IMR-90 (cell line): Measurements from ENCODE around the gene RAB42. TPM values are rescaled to one million over a fixed set of nuclear protein-coding genes. Genes with fewer than 3 reads are reported as not detected.

Experiments used
- ATAC-seq: fragments of 200-7000 bp; cut with Tn5 transposase; 2 replicates; pipeline ENCODE4 v1.9.1; 2020; ENCODE audit warnings: low read depth, mild to moderate bottlenecking, moderate library complexity
- BruUV-seq: library from RNA; stranded (reverse); fragments of 400-500 nt; replicated peaks from 2 replicates; lab custom pipeline; 2021; lab: Mats Ljungman, UMichigan
- CTCF ChIA-PET: fragments of 300-600 bp; formaldehyde crosslinking; extraction: SDS; loops from one replicate; lab custom pipeline; 2021; ENCODE audit warnings: antibody characterized with exemption; lab: Yijun Ruan, JAX
- POLR2A ChIA-PET: fragments of 300-600 bp; sonication (Branson Sonifier 250); formaldehyde crosslinking; loops from one replicate; lab custom pipeline; 2022; ENCODE audit warnings: antibody characterized with exemption; ENCODE audit not compliant: unreplicated experiment; lab: Charles Lee
- DNase-seq: peaks from one replicate; pipeline ENCODE4 v3.0.0; 2013
- H2AFZ ChIP-seq: replicated peaks from 2 replicates; pipeline ENCODE3; 2013; ENCODE audit warnings: low read length, mild to moderate bottlenecking; ENCODE audit not compliant: poor library complexity
- H2AK5ac ChIP-seq: 2 replicates; pipeline ENCODE4 v1.6.1; 2013; ENCODE audit warnings: low read depth, low read length, inconsistent platforms
- H2AK9ac ChIP-seq: replicated peaks from 2 replicates; pipeline ENCODE3; 2013; ENCODE audit warnings: mild to moderate bottlenecking, low read depth, low read length, moderate library complexity; ENCODE audit not compliant: poor library complexity
- H2BK120ac ChIP-seq: 2 replicates; pipeline ENCODE4 v1.6.1; 2013; ENCODE audit warnings: low read depth, low read length, inconsistent platforms
- H2BK15ac ChIP-seq: 3 replicates; pipeline ENCODE4 v1.6.1; 2013; ENCODE audit warnings: low read depth, low read length, inconsistent platforms
- H2BK20ac ChIP-seq: 2 replicates; pipeline ENCODE4 v1.6.1; 2013; ENCODE audit warnings: low read depth, mild to moderate bottlenecking, inconsistent platforms, low read length, moderate library complexity
- H2BK5ac ChIP-seq: 2 replicates; pipeline ENCODE4 v1.6.1; 2013; ENCODE audit warnings: mild to moderate bottlenecking, low read depth, low read length, inconsistent platforms; ENCODE audit not compliant: poor library complexity, severe bottlenecking
- H3K14ac ChIP-seq: replicated peaks from 2 replicates; pipeline ENCODE4 v1.6.1; 2013; ENCODE audit warnings: low read depth, low read length, inconsistent platforms
- H3K18ac ChIP-seq: 2 replicates; pipeline ENCODE4 v1.6.1; 2013; ENCODE audit warnings: low read depth, low read length, control low read depth
- H3K23ac ChIP-seq: 2 replicates; pipeline ENCODE4 v1.6.1; 2013; ENCODE audit warnings: low read depth, low read length, inconsistent platforms
- H3K27ac ChIP-seq: 2 replicates; pipeline ENCODE4 v1.5.1; 2013; ENCODE audit warnings: mild to moderate bottlenecking, control low read depth, low read length; ENCODE audit not compliant: insufficient read depth
- H3K27me3 ChIP-seq: 2 replicates; pipeline ENCODE4 v1.6.1; 2013; ENCODE audit warnings: low read length; ENCODE audit not compliant: control insufficient read depth, insufficient read depth
- H3K36me3 ChIP-seq: 2 replicates; pipeline ENCODE4 v1.6.1; 2013; ENCODE audit warnings: low read length, mixed read lengths; ENCODE audit not compliant: control insufficient read depth, insufficient read depth
- H3K4ac ChIP-seq: 2 replicates; pipeline ENCODE4 v1.6.1; 2013; ENCODE audit warnings: low read depth, low read length, inconsistent platforms
- H3K4me1 ChIP-seq: 2 replicates; pipeline ENCODE4 v1.6.1; 2013; ENCODE audit warnings: low read length, mixed read lengths; ENCODE audit not compliant: control insufficient read depth, insufficient read depth
- H3K4me2 ChIP-seq: 2 replicates; pipeline ENCODE4 v1.6.1; 2013; ENCODE audit warnings: low read depth, mild to moderate bottlenecking, control low read depth, low read length, moderate library complexity
- H3K4me3 ChIP-seq: 2 replicates; pipeline ENCODE4 v1.5.1; 2013; ENCODE audit warnings: low read depth, mild to moderate bottlenecking, control low read depth, low read length, moderate library complexity; ENCODE audit not compliant: insufficient read depth
- H3K56ac ChIP-seq: 2 replicates; pipeline ENCODE4 v1.6.1; 2013; ENCODE audit warnings: low read length, inconsistent platforms; ENCODE audit not compliant: insufficient read depth; ENCODE audit errors: extremely low read depth
- H3K79me1 ChIP-seq, 2 experiments: 2 replicates each; pipeline ENCODE4 v1.6.1; 2013; ENCODE audit warnings: low read length in 2 of 2, inconsistent platforms in 1 of 2, low read depth in 1 of 2
- H3K9ac ChIP-seq: 2 replicates; pipeline ENCODE4 v1.6.1; 2013; ENCODE audit warnings: low read depth, low read length, control low read depth
- H3K9me1 ChIP-seq: 2 replicates; pipeline ENCODE4 v1.6.1; 2013; ENCODE audit warnings: low read length, inconsistent platforms; ENCODE audit not compliant: insufficient read depth
- H3K9me3 ChIP-seq: 2 replicates; pipeline ENCODE4 v1.6.1; 2013; ENCODE audit warnings: low read length; ENCODE audit not compliant: control insufficient read depth, insufficient read depth
- H4K20me1 ChIP-seq: 2 replicates; pipeline ENCODE4 v1.6.1; 2013; ENCODE audit warnings: low read length, inconsistent platforms; ENCODE audit not compliant: insufficient read depth
- H4K5ac ChIP-seq: 2 replicates; pipeline ENCODE4 v1.6.1; 2013; ENCODE audit warnings: mild to moderate bottlenecking, low read depth, low read length, control low read depth
- H4K8ac ChIP-seq, 2 experiments: 2 replicates each; pipeline ENCODE4 v1.6.1; 2013; ENCODE audit warnings: low read depth in 2 of 2, low read length in 2 of 2, control low read depth in 1 of 2, inconsistent platforms in 1 of 2
- H4K91ac ChIP-seq: 2 replicates; pipeline ENCODE4 v1.6.1; 2013; ENCODE audit warnings: low read depth, low read length, inconsistent platforms; ENCODE audit not compliant: insufficient read depth
- CHD1 ChIP-seq: IDR thresholded peaks from 2 replicates; pipeline ENCODE4 v1.6.1; 2012; ENCODE audit warnings: low read depth, low read length, improper control_type of control experiment
- CTCF ChIP-seq: conservative IDR thresholded peaks from 2 replicates; pipeline ENCODE4 v1.5.1; 2012; ENCODE audit warnings: mild to moderate bottlenecking, low read depth, low read length, improper control_type of control experiment
- ELK1 ChIP-seq: fragments of 150-350 bp; IDR thresholded peaks from 2 replicates; pipeline ENCODE4 v1.6.1; 2016; ENCODE audit warnings: low read depth, mild to moderate bottlenecking, low read length, moderate library complexity, borderline replicate concordance
- FOS ChIP-seq: fragments of 150-350 bp; IDR thresholded peaks from 2 replicates; pipeline ENCODE4 v1.6.1; 2016; ENCODE audit warnings: low read depth, low read length
- MAFK ChIP-seq: IDR thresholded peaks from 2 replicates; pipeline ENCODE4 v1.6.1; 2012; ENCODE audit warnings: low read depth, low read length, improper control_type of control experiment
- MAZ ChIP-seq: IDR thresholded peaks from 2 replicates; pipeline ENCODE4 v1.6.1; 2012; ENCODE audit warnings: low read depth, mild to moderate bottlenecking, low read length, improper control_type of control experiment, moderate library complexity, borderline replicate concordance
- MXI1 ChIP-seq: IDR thresholded peaks from 2 replicates; pipeline ENCODE4 v1.6.1; 2012; ENCODE audit warnings: low read depth, mild to moderate bottlenecking, low read length, moderate library complexity, borderline replicate concordance
- NFE2L2 ChIP-seq: fragments of 150-350 bp; IDR thresholded peaks from 2 replicates; pipeline ENCODE4 v1.6.1; 2016; ENCODE audit warnings: low read depth, mild to moderate bottlenecking, low read length
- POLR2A ChIP-seq: IDR thresholded peaks from 2 replicates; pipeline ENCODE4 v1.6.1; 2012; ENCODE audit warnings: mild to moderate bottlenecking, low read depth, low read length
- RCOR1 ChIP-seq: IDR thresholded peaks from 2 replicates; pipeline ENCODE4 v1.6.1; 2012; ENCODE audit warnings: mild to moderate bottlenecking, low read length, improper control_type of control experiment; ENCODE audit not compliant: insufficient replicate concordance
- SMC3 ChIP-seq: fragments of 150-350 bp; IDR thresholded peaks from 2 replicates; pipeline ENCODE4 v1.6.1; 2016; ENCODE audit warnings: low read depth, mild to moderate bottlenecking, antibody characterized with exemption, low read length, moderate library complexity
- USF2 ChIP-seq: fragments of 150-350 bp; IDR thresholded peaks from 2 replicates; pipeline ENCODE4 v1.6.1; 2017; ENCODE audit warnings: mild to moderate bottlenecking, antibody characterized with exemption, low read length, low read depth
- WGBS, 2 experiments: methylation state at CpG; one replicate each; pipeline versions ENCODE4 v1.1.5 to v1.1.7; 2013; ENCODE audit warnings: missing lambda C conversion rate in 2 of 2; ENCODE audit not compliant: insufficient read length in 1 of 2; ENCODE audit errors: extremely low coverage in 2 of 2; 5-methylcytosine and 5-hydroxymethylcytosine counted together
- dilution Hi-C: fragments of 300-500 bp; cut with HindIII; formaldehyde crosslinking; loops from one replicate; pipeline ENCODE4 v1.14.3; 2018; ENCODE audit warnings: low sequenced_read_pairs; ENCODE audit not compliant: unreplicated experiment
- in situ Hi-C: fragments of 300-500 bp; cut with MboI; formaldehyde crosslinking; loops from 3 replicates; pipeline ENCODE4 v1.14.3; 2019; ENCODE audit warnings: low sequenced_read_pairs, inconsistent platforms, mixed read lengths
- intact Hi-C: fragments of 100-400 bp; cut with micrococcal nuclease; formaldehyde crosslinking; loops from 2 replicates; pipeline ENCODE4 v1.10.0; 2022
- polyA plus RNA-seq, 3 experiments: library from polyadenylated mRNA; depleted of rRNA; stranded (reverse); fragments of >200 nt; gene quantifications; 2 replicates each; pipeline ENCODE4 v1.2.3, GENCODE V29; 2012; ENCODE audit warnings: low replicate concordance in 1 of 3
- total RNA-seq: library from RNA; depleted of rRNA; stranded (reverse); fragments of >200 nt; gene quantifications from 2 replicates; pipeline ENCODE4 v1.2.3, GENCODE V29; 2012

The RAB42 gene
- total and polyA plus RNA-seq, 2 of the 4 experiments (the other 2 are of a cell fraction): 0.77 to 0.90 TPM

GRCh38 chr1:28578696-28579218, 13.3 kb upstream of the RAB42 start (continued):
- TF ChIP-seq NFE2L2: no peak

GRCh38 chr1:28579401-28579800, 12.7 kb upstream of the RAB42 start:
- Histone ChIP-seq H3K14ac (0 out of 2 replicates have a peak overlapping the region, but pooled peaks have one; percentile 28), H2BK20ac (no peak overlapping the region), H3K4me3 (no peak overlapping the region), H3K23ac (peak overlapping the region; percentile 63), H3K18ac (no peak overlapping the region), H3K4me1 (peaks cover 6% of the 10 kb centered on the region; the same call in 1 of the 2 replicates), H3K9me3 (no peaks in the 10 kb centered on the region), H2AFZ (no peak overlapping the region), H3K9me1 (peaks cover 7% of the 10 kb centered on the region; the same call in 1 of the 2 replicates), H3K4me2 (no peak overlapping the region), H3K56ac (no peak overlapping the region), H3K36me3 (peaks cover 40% of the 10 kb centered on the region), H3K79me1 (peaks cover 13 to 35% of the 10 kb centered on the region in 2 experiments), H2AK9ac (no peak overlapping the region), H2BK5ac (no peak overlapping the region), H4K91ac (no peak overlapping the region), H3K9ac (peak overlapping the region; percentile 2; the same call in 1 of the 2 replicates), H2BK15ac (no peak overlapping the region), H4K8ac (0 out of 4 replicates have a peak overlapping the region, but pooled peaks of 1 of the 2 experiments have one; percentile 11), H2BK120ac (no peak overlapping the region), H2AK5ac (no peak overlapping the region), H3K27ac (no peak overlapping the region), H3K4ac (no peak overlapping the region), H4K5ac (no peak overlapping the region), H4K20me1 (peaks cover 44% of the 10 kb centered on the region), H3K27me3 (no peaks in the 10 kb centered on the region)
- no peak for DNase-seq
- no peak for ATAC-seq
- in situ Hi-C loops: no loop called here
- no TSS peak for BruUV-seq
- intact Hi-C loops: no loop called here
- ChIA-PET CTCF (interaction anchor here (1.1 kb wide), 1 partner anchor 23 kb away, joined by 3 read pairs; no protein-coding TSS in a partner anchor), POLR2A (interaction anchor here (0.5 to 1.1 kb wide), 2 partner anchors 22 to 23 kb away, joined by 5 to 9 read pairs; no protein-coding TSS in a partner anchor)
- dilution Hi-C loops: no loop called here
- no CpG with 5 or more reads among the region's 1 CpG for WGBS, 2 experiments
- TF ChIP-seq FOS (no peak), ELK1 (no peak), USF2 (no peak), MAZ (no peak), NFE2L2 (no peak), RCOR1 (no peak), MAFK (no peak), CHD1 (no peak), SMC3 (no peak), MXI1 (no peak), POLR2A (no peak), CTCF (no peak)
